Measurements from ENCODE around the gene TLL1.

TLL1 gene

DNA sequence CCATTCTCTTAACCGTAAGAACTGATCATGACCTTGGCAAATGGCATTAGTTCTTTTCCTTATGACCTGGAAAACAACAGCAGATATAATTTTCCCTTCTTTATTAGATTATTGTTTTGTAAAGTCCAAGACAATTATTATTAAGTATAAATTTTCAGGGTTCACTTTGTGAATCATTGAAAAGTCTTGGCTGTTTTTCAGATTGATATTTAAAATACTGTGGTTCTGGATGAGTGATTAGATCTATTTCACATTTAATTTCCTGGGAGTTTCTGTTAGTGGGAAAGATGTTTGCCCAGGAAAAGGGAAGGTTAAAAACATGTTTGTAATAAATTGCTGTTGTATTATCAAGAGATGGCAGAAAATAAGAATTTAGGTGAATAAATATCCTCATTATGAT is 194.9 kb downstream of the TLL1 start:
- no peak for DNase-seq
- no peaks in the 10 kb centered on the region for H3K9me3 ChIP-seq (replicated peaks; ENCODE audit: insufficient read depth, low read length)
- H3K9ac ChIP-seq (ENCODE audit: low read length) = no peak overlapping the region
- no peak overlapping the region for H2AFZ ChIP-seq (ENCODE audit: low read length)
- H3K36me3 ChIP-seq (replicated peaks; ENCODE audit: insufficient read depth, low read length) = no peaks in the 10 kb centered on the region
- H3F3A ChIP-seq (ENCODE audit: insufficient read depth, low read length) = no peaks in the 10 kb centered on the region
- H3K9me2 ChIP-seq (replicated peaks; ENCODE audit: insufficient read depth, low read length) = no peaks in the 10 kb centered on the region
- H3K4me1 ChIP-seq (ENCODE audit: low read length) = no peaks in the 10 kb centered on the region
- TF ChIP-seq EZH2 (optimal IDR thresholded peaks at IDR 0.05; ENCODE audit: low read depth, low read length) (no peak), EZH2phosphoT487 (IDR thresholded peaks at IDR 0.05; ENCODE audit: low read length) (no peak)
- TF ChIP-seq, protein P1, sequence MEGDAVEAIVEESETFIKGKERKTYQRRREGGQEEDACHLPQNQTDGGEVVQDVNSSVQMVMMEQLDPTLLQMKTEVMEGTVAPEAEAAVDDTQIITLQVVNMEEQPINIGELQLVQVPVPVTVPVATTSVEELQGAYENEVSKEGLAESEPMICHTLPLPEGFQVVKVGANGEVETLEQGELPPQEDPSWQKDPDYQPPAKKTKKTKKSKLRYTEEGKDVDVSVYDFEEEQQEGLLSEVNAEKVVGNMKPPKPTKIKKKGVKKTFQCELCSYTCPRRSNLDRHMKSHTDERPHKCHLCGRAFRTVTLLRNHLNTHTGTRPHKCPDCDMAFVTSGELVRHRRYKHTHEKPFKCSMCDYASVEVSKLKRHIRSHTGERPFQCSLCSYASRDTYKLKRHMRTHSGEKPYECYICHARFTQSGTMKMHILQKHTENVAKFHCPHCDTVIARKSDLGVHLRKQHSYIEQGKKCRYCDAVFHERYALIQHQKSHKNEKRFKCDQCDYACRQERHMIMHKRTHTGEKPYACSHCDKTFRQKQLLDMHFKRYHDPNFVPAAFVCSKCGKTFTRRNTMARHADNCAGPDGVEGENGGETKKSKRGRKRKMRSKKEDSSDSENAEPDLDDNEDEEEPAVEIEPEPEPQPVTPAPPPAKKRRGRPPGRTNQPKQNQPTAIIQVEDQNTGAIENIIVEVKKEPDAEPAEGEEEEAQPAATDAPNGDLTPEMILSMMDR (IDR thresholded peaks at IDR 0.05; ENCODE audit: low read length) = no peak
- no peak overlapping the region for H3K4me3 ChIP-seq (ENCODE audit: low read length)
- no peaks in the 10 kb centered on the region for H3K79me2 ChIP-seq (ENCODE audit: low read length)
- H3K4me2 ChIP-seq (ENCODE audit: low read depth, low read length) = no peak overlapping the region
- no peaks in the 10 kb centered on the region for H4K20me1 ChIP-seq (ENCODE audit: insufficient read depth, low read length)
- H3K27ac ChIP-seq (ENCODE audit: low read length) = no peak overlapping the region
- no peaks in the 10 kb centered on the region for H3K27me3 ChIP-seq (replicated peaks; ENCODE audit: insufficient read depth, low read length)

DNA sequence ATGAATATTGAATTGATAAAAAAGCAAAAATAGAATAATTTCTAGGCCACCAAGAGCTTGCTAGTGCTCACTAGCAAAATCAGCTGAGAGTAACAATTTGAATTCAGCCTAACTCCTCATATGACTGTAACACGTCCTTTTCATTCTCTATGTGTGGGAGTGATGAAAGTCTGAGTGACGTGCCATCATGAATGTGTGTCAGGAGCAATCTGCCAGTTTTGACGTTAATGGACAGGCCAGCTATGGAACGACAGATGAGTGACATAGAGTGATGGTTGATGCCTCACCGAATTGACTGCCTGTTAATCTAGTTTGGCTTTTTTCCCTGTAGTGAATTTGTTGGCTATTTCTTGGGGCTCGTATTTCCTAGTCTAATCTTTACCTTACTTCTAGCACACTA is 200.7 kb downstream of the TLL1 start:
- no peak for TF ChIP-seq EZH2 (optimal IDR thresholded peaks at IDR 0.05; ENCODE audit: low read depth, low read length)
- TF ChIP-seq, protein P1 (IDR thresholded peaks at IDR 0.05; ENCODE audit: low read length) = no peak
- no peak for TF ChIP-seq EZH2phosphoT487 (IDR thresholded peaks at IDR 0.05; ENCODE audit: low read length)
- no peaks in the 10 kb centered on the region for H3F3A ChIP-seq (ENCODE audit: insufficient read depth, low read length)
- DNase-seq = no peak

DNA sequence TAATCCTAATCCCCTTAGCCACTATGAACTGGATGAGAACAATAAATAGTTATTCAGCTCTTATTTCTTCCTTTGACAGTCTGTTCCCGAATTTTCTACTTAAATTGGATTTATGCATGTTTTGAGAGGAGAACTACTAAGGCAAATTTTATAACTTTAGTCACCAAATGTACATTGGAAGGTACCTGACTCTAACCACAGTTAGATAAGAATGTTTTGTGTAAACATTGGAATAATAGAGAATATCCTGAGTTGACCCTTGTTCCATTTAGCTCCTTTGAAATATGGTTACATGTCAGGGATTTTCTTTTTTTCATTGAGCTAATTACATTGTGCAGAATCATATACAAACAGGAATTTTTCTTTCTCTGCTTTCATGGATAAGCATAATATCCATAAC is 202.6 kb downstream of the TLL1 start:
- no peaks in the 10 kb centered on the region for H4K20me1 ChIP-seq (ENCODE audit: insufficient read depth, low read length)
- no peak overlapping the region for H3K9ac ChIP-seq (ENCODE audit: low read length)
- no peak overlapping the region for H3K27ac ChIP-seq (ENCODE audit: low read length)
- no peak overlapping the region for H2AFZ ChIP-seq (ENCODE audit: low read length)
- no peaks in the 10 kb centered on the region for H3F3A ChIP-seq (ENCODE audit: insufficient read depth, low read length)
- H3K4me1 ChIP-seq (ENCODE audit: low read length) = no peaks in the 10 kb centered on the region
- no peaks in the 10 kb centered on the region for H3K36me3 ChIP-seq (replicated peaks; ENCODE audit: insufficient read depth, low read length)
- no peaks in the 10 kb centered on the region for H3K79me2 ChIP-seq (ENCODE audit: low read length)
- TF ChIP-seq EZH2 (optimal IDR thresholded peaks at IDR 0.05; ENCODE audit: low read depth, low read length) (no peak), EZH2phosphoT487 (IDR thresholded peaks at IDR 0.05; ENCODE audit: low read length) (no peak)
- TF ChIP-seq, protein P1 (IDR thresholded peaks at IDR 0.05; ENCODE audit: low read length) = no peak
- no peaks in the 10 kb centered on the region for H3K27me3 ChIP-seq (replicated peaks; ENCODE audit: insufficient read depth, low read length)
- no peak overlapping the region for H3K4me3 ChIP-seq (ENCODE audit: low read length)
- no peak overlapping the region for H3K4me2 ChIP-seq (ENCODE audit: low read depth, low read length)
- no peaks in the 10 kb centered on the region for H3K9me2 ChIP-seq (replicated peaks; ENCODE audit: insufficient read depth, low read length)
- no peak for DNase-seq
- H3K9me3 ChIP-seq (replicated peaks; ENCODE audit: insufficient read depth, low read length) = no peaks in the 10 kb centered on the region

More for the DNA sequence above, 200.7 kb downstream of the TLL1 start:
- no peaks in the 10 kb centered on the region for H3K27me3 ChIP-seq (replicated peaks; ENCODE audit: insufficient read depth, low read length)
- no peaks in the 10 kb centered on the region for H3K9me2 ChIP-seq (replicated peaks; ENCODE audit: insufficient read depth, low read length)
- H3K9ac ChIP-seq (ENCODE audit: low read length) = no peak overlapping the region
- no peak overlapping the region for H3K4me2 ChIP-seq (ENCODE audit: low read depth, low read length)
- no peak overlapping the region for H3K27ac ChIP-seq (ENCODE audit: low read length)
- H3K4me3 ChIP-seq (ENCODE audit: low read length) = no peak overlapping the region
- no peaks in the 10 kb centered on the region for H4K20me1 ChIP-seq (ENCODE audit: insufficient read depth, low read length)
- H3K79me2 ChIP-seq (ENCODE audit: low read length) = no peaks in the 10 kb centered on the region
- no peaks in the 10 kb centered on the region for H3K4me1 ChIP-seq (ENCODE audit: low read length)
- H2AFZ ChIP-seq (ENCODE audit: low read length) = no peak overlapping the region
- no peaks in the 10 kb centered on the region for H3K36me3 ChIP-seq (replicated peaks; ENCODE audit: insufficient read depth, low read length)
- H3K9me3 ChIP-seq (replicated peaks; ENCODE audit: insufficient read depth, low read length) = no peaks in the 10 kb centered on the region

Data from MM.1S (cell line).